ENCODE data around the gene CRYZ.

The CRYZ gene, protein sequence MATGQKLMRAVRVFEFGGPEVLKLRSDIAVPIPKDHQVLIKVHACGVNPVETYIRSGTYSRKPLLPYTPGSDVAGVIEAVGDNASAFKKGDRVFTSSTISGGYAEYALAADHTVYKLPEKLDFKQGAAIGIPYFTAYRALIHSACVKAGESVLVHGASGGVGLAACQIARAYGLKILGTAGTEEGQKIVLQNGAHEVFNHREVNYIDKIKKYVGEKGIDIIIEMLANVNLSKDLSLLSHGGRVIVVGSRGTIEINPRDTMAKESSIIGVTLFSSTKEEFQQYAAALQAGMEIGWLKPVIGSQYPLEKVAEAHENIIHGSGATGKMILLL

GRCh38 chr1:74732960-74733603, at the start of gene CRYZ, which contains the start of gene TYW3:
Gene CRYZ, minus strand, starts transcription at chr1:74733050. Its CDS starts 8,229 bp downstream, at chr1:74724821.
Gene TYW3, plus strand, starts transcription at chr1:74733152. Its CDS starts 93 bp downstream, at chr1:74733245.
- ATAC-seq = peak; percentile 89
- TF ChIP-seq GLIS3 (CRISPR knock-in tag; IDR thresholded peaks at IDR 0.05) = no peak

DNA sequence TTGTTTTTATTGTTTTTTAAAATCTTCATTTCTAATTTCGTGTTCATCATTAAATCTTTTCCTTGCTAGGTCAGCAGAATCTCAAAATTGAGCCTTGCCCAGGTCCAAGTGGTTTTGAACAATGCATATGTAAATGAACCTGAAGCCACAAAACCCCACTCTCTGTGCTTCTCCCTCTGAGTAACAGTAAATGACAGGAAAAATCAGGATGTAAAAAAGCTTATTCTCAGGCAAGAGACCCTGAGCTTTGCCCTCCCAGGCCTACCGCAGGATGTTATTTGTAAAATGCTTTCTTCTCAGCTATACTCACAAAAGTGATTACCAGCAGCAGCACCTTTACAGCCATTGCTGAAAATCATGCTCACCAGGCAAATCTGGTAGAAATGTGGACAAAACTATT, 47.7 kb upstream of the CRYZ start:
- no peak for ATAC-seq
- TF ChIP-seq ESRRG (CRISPR knock-in tag; IDR thresholded peaks at IDR 0.05) (no peak), CREB5 (CRISPR knock-in tag; IDR thresholded peaks at IDR 0.05; ENCODE audit: low read depth) (no peak), ARNTL (CRISPR knock-in tag; IDR thresholded peaks at IDR 0.05; ENCODE audit: borderline replicate concordance, low read depth) (no peak), ISL1 (CRISPR knock-in tag; IDR thresholded peaks at IDR 0.05) (no peak)

DNA sequence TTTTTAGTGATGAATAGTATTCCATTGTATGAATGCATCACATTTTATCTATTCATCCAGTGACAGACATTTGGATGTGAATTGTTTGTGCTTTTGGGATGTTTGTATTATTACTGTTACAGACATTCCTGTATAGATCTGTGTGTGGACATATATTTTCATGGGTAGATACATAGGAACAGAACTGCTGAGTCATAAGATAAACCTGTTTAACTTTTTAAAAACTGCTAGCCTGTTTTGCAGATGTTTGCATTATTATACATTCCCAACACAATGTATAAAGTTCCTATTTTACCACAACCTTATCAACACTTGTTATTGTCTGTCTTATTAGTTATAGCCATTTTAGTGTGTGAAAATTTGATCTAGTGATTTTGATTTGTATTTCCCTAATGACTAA, 46.9 kb upstream of the CRYZ start:
- ATAC-seq = no peak
- TF ChIP-seq ZNF70 (CRISPR knock-in tag; IDR thresholded peaks at IDR 0.05) (no peak), RARB (CRISPR knock-in tag; IDR thresholded peaks at IDR 0.05) (no peak), POU6F1 (CRISPR knock-in tag; IDR thresholded peaks at IDR 0.05; ENCODE audit: borderline replicate concordance, low read depth) (no peak), GLIS3 (CRISPR knock-in tag; IDR thresholded peaks at IDR 0.05) (no peak), TCF4 (CRISPR knock-in tag; IDR thresholded peaks at IDR 0.05; ENCODE audit: borderline replicate concordance) (no peak), ISL1 (CRISPR knock-in tag; IDR thresholded peaks at IDR 0.05) (no peak), TSHZ2 (CRISPR knock-in tag; IDR thresholded peaks at IDR 0.05) (no peak), ZFP3 (CRISPR knock-in tag; IDR thresholded peaks at IDR 0.05) (no peak), ZNF565 (CRISPR knock-in tag; conservative IDR thresholded peaks at IDR 0.05; ENCODE audit: low read depth) (no peak), ESRRG (CRISPR knock-in tag; IDR thresholded peaks at IDR 0.05) (no peak), TOX (CRISPR knock-in tag; IDR thresholded peaks at IDR 0.05; ENCODE audit: borderline replicate concordance) (no peak), SNAI2 (CRISPR knock-in tag; IDR thresholded peaks at IDR 0.05) (no peak), CSDC2 (CRISPR knock-in tag; IDR thresholded peaks at IDR 0.05) (no peak), ZFP30 (CRISPR knock-in tag; IDR thresholded peaks at IDR 0.05) (no peak), CREB5 (CRISPR knock-in tag; IDR thresholded peaks at IDR 0.05; ENCODE audit: low read depth) (no peak), PPARA (CRISPR knock-in tag; IDR thresholded peaks at IDR 0.05; ENCODE audit: borderline replicate concordance) (no peak), ZNF8 (CRISPR knock-in tag; IDR thresholded peaks at IDR 0.05) (no peak), OSR1 (CRISPR knock-in tag; IDR thresholded peaks at IDR 0.05) (no peak), ZC3H10 (CRISPR knock-in tag; IDR thresholded peaks at IDR 0.05) (no peak)
- TF ChIP-seq, protein P1, sequence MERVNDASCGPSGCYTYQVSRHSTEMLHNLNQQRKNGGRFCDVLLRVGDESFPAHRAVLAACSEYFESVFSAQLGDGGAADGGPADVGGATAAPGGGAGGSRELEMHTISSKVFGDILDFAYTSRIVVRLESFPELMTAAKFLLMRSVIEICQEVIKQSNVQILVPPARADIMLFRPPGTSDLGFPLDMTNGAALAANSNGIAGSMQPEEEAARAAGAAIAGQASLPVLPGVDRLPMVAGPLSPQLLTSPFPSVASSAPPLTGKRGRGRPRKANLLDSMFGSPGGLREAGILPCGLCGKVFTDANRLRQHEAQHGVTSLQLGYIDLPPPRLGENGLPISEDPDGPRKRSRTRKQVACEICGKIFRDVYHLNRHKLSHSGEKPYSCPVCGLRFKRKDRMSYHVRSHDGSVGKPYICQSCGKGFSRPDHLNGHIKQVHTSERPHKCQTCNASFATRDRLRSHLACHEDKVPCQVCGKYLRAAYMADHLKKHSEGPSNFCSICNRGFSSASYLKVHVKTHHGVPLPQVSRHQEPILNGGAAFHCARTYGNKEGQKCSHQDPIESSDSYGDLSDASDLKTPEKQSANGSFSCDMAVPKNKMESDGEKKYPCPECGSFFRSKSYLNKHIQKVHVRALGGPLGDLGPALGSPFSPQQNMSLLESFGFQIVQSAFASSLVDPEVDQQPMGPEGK (CRISPR knock-in tag; IDR thresholded peaks at IDR 0.05; ENCODE audit: borderline replicate concordance) = no peak
